Activated naive CD8-positive, alpha-beta T cell treated with anti-CD3 and anti-CD28 coated beads for 36 hours (primary cell): ENCODE data around the gene KLHL40. TPM values are rescaled to one million over a fixed set of nuclear protein-coding genes. Genes with fewer than 3 reads are reported as not detected.

Experiments used
- DNase-seq: peaks from one replicate; pipeline ENCODE4 v3.0.0; 2021
- H3K27ac Mint-ChIP-seq: one replicate; pipeline ENCODE4 v1.8.0; 2022; ENCODE audit warnings: mild to moderate bottlenecking, moderate library complexity, mixed read lengths
- H3K27me3 Mint-ChIP-seq: one replicate; pipeline ENCODE4 v1.8.0; 2022; ENCODE audit warnings: mild to moderate bottlenecking, mixed read lengths
- H3K36me3 Mint-ChIP-seq: one replicate; pipeline ENCODE4 v1.8.0; 2021; ENCODE audit warnings: mild to moderate bottlenecking, mixed read lengths
- H3K4me1 Mint-ChIP-seq: one replicate; pipeline ENCODE4 v1.8.0; 2021; ENCODE audit warnings: mixed read lengths
- H3K4me3 Mint-ChIP-seq: one replicate; pipeline ENCODE4 v1.8.0; 2022; ENCODE audit warnings: mild to moderate bottlenecking, moderate library complexity, mixed read lengths
- H3K9me3 Mint-ChIP-seq: one replicate; pipeline ENCODE4 v1.8.0; 2022; ENCODE audit warnings: mixed read lengths
- total RNA-seq, 2 experiments: library from RNA; stranded (reverse); gene quantifications; one replicate each; pipeline ENCODE4 v1.2.3, GENCODE V29; 2021

The KLHL40 gene
- total RNA-seq, 2 experiments from 2014 or later = not detected

DNA sequence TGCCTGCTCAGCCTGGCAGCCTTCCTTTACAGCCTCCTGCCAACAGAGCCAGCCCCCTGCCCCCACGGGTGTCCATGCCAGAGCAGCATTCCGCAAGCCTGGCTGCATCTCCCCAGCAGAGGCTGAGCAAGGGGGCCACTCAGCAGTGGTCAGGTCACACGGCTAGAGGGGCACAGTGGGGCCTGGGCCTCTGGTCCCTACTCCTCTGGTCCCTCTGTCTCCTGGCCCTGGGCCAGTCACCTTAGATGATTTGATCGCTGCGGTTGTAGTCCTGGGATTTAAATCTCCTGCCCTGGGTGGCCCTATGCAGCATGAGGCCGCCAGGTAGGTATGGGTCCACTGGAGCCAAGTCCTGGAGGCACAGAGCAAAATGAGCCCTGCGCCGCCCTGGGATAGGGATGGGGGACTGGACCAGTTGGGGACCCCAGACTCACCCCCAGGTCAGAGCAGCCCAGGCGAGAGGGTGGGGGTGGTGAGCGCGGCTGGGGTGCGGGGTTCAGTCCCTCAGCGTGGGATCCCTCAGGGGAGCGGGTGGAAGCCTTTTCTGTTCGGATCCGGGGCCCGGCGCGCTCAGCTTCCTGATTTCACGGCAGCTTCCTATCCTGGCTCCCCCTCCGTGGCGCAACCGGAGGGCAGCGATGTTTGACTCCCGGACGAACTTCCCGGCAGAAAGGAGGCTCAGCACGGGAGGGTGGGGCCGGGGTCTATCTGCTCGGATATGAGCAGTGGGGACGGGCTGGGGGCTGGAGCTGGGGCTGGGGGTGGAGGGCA is 31.6 kb upstream of the KLHL40 start, which contains the start of gene ZBTB47:
ZBTB47 (plus strand) TSS at position 138 of the 771 bp plus-strand sequence. CDS start 4,659 bp downstream, outside the sequence.
- no peaks in the 10 kb centered on the region for H3K9me3 Mint-ChIP-seq
- H3K27me3 Mint-ChIP-seq = peaks cover 7% of the 10 kb centered on the region
- H3K4me3 Mint-ChIP-seq = peak within 1 kb of the TSS; percentile 76
- H3K36me3 Mint-ChIP-seq = no peaks in the 10 kb centered on the region
- H3K4me1 Mint-ChIP-seq = peaks cover 8% of the 10 kb centered on the region
- H3K27ac Mint-ChIP-seq = no peak within 1 kb of the TSS
- no peak for DNase-seq

DNA sequence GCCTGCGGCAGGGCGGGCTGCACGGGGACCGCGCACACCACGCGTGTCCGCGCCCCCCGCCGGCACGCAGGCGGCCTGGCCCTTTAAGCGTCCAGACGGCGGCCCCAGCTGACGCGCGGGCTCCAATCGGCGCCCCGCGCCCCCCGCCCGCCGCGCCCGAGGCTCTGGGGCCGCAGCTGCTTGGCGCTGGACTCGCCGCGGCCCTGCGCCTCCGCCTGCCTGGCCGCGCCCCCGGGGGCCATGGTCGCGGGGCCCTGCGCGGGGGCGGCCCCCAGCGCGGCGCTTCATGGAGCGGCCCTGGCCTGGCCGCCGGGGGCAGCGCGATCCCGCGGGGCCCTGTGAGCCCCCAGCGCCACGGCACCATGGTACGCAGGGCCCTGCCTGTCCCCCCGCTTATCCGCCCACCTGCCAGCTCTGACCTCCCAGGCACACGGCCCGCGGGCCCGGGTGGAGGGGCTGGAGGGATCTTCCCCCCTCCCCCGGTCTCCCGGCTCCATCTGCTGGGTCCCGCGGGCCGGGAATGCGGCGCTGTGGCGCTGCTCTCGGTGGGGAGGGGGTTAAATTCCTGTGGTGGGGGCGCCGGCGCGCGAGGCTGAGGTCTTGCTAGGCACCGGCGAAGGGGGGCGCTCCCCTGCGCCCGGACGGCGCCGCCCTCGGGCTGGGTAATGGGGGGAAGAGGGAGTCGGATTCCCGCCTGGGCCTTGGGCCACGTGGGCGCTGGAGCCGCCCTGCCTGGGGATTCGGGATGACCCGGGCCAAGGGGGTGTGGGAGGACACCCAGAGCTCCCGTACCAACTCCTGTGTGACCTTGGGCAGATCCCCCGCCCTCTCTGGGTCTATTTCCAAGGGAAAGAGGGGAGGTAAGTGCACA is 30.8 kb upstream of the KLHL40 start:
- Mint-ChIP-seq H3K27me3 (peaks cover 7% of the 10 kb centered on the region), H3K4me3 (peak overlapping the region; percentile 42), H3K36me3 (no peaks in the 10 kb centered on the region), H3K4me1 (peaks cover 8% of the 10 kb centered on the region), H3K9me3 (no peaks in the 10 kb centered on the region), H3K27ac (no peak overlapping the region)
- peak; percentile 34 for DNase-seq

DNA sequence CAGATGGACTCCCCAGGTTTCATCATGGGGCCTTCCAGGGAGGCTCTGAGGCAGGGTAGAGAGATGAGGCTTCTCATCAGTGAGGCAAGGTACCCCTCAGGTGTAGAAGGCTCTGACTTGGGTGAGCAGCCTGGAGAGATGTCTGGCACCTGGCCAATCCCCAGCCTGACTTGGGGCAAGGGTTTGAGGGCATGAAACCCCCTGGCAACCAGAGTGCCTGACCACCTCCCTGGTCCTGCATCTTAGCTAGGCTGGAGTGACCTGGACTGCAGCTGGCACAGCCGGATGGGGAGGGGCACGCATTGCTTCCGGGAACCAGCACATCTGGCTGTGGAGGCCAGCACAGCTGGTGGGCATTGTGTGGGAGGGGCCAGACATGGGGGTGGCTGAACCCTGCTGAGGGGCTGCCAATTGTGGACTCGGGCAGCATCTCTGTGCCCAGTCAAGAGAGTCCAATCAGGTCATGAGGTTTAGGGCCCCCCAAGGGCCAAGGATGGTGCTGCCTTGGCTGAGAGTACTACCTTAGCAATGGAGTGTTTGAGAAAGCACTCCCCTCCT is 29.9 kb upstream of the KLHL40 start:
- DNase-seq = no peak
- Mint-ChIP-seq H3K4me3 (no peak overlapping the region), H3K27me3 (peaks cover 7% of the 10 kb centered on the region), H3K27ac (no peak overlapping the region), H3K9me3 (no peaks in the 10 kb centered on the region), H3K36me3 (no peaks in the 10 kb centered on the region), H3K4me1 (peaks cover 8% of the 10 kb centered on the region)

DNA sequence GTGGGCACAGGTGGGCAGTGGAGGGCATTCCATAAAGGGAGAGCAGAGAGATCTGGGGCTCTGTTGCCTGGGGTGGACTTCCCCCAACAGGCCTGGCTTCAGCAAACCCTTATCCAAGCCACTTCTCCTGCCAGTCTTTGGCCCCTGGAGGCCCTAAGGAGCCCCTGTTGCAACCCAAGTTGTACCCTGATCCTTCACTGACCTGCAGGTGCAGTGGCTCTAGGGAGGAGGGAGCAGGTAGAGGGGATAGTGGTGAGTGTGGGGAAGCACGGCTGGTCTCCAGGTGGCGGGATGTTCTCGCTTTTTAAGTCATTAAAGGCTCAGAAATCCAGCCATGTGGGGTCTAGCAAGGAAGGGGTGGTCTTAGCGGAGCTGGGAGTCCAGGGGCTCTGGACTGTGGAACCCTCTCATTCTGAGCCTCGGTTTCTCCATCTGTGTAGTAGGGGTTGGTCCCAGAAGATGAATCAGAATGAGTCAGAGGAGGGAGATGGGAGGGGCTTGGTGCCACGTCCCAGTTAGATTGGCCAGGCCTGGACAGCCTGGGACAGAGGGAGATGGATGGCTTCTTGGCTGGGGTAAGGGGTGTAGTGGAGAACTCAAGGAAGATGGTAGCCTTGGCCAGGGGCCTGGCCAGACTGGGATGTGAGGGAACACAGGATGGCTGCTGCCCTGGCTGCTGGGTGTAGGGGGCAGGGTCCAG is 29.2 kb upstream of the KLHL40 start:
- H3K4me3 Mint-ChIP-seq = no peak overlapping the region
- peaks cover 8% of the 10 kb centered on the region for H3K4me1 Mint-ChIP-seq
- peaks cover 7% of the 10 kb centered on the region for H3K27me3 Mint-ChIP-seq
- DNase-seq = no peak
- no peaks in the 10 kb centered on the region for H3K9me3 Mint-ChIP-seq
- no peaks in the 10 kb centered on the region for H3K36me3 Mint-ChIP-seq
- no peak overlapping the region for H3K27ac Mint-ChIP-seq

DNA sequence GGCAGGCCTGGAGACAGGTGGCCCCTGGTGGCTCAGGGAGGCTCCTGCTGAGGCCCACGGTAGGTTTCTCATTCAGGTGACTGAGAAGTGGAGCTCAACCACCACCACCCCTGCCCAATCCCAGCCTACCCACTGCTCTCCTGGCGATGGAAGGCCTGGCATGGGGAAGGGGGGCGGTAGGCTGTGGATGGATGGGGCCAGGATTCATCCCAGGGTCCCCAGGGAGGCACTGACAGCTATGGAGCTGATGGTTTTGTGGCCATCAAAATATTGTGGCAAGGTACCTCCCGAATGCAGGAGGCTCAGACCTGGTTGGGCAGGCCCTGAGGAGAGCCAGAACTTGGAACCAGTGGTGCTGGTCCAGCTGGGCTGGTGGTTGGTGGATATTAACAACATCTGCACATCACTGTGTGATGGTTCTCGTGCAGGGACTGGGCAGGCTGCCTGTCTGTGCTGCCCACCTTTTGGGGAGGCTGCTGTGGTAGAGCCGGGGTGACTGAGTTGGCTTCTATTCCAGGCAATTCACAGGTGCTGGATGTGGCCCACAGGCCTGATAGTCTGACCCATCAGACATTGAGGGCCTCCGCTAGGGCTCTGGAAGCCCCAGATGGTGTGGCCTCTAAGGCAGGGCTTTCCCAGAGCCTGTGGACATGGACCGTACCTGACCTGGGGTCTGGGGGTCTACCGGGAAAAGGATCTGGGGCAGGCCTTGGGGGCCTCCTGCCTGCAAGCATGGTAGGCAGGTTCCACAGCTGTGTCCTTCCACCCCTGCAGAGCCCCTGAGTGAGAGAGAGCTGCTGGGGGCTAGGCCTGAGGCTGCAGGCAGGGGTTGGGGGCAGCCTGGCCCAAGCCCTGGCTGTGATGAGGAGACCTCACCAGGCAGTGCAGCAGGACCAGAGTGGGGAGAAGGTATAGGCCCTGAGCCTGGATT is 28.4 kb upstream of the KLHL40 start:
- Mint-ChIP-seq H3K27me3 (peaks cover 7% of the 10 kb centered on the region), H3K4me1 (peaks cover 7% of the 10 kb centered on the region), H3K36me3 (no peaks in the 10 kb centered on the region), H3K9me3 (no peaks in the 10 kb centered on the region), H3K27ac (no peak overlapping the region), H3K4me3 (no peak overlapping the region)
- DNase-seq = no peak

DNA sequence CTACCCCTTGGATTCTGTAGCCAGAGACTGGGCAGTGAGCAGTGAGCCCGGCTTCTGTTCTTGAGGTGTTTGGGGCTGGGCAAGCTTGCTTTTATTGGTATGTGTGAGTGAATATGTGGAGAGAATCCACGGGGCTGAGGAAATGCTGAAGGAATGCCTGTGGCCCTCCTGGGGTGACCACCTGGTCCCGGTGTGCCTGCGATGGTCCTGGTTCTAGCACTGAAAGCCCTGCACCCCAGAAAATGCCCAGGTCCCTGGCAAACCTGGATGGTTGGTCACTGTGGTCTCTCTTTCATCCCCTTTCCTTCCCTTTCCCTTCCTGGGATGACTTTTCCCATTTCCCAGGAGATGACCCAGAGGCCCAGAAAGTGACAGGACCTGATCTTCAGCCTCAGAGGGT is 27.7 kb upstream of the KLHL40 start:
- DNase-seq = no peak
- Mint-ChIP-seq H3K4me3 (no peak overlapping the region), H3K27me3 (peaks cover 7% of the 10 kb centered on the region), H3K4me1 (peaks cover 6% of the 10 kb centered on the region), H3K9me3 (no peaks in the 10 kb centered on the region), H3K27ac (no peak overlapping the region), H3K36me3 (no peaks in the 10 kb centered on the region)

DNA sequence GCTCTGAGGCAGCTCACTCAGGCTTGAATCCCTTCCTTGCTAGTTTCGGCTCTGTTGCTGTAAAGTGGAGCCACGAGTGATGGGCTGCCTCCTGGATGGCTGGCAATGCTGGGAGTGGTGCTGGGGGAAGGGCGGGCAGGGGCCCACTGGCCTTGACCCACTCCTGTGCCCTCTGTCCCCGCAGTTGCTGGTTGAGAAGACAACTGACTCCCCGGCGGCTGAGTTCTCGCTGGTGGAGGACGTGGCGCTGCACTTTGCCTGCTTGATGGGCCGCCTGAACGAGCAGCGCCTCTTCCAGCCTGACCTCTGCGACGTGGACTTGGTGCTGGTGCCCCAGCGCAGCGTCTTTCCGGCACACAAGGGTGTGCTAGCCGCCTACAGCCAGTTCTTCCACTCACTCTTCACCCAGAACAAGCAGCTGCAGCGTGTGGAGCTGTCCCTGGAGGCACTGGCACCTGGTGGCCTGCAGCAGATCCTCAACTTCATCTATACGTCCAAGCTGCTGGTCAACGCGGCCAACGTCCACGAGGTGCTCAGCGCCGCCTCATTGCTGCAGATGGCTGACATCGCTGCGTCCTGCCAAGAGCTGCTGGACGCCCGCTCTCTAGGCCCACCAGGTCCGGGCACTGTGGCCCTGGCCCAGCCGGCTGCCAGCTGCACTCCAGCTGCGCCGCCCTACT is 27.1 kb upstream of the KLHL40 start:
- DNase-seq = no peak
- peaks cover 4% of the 10 kb centered on the region for H3K4me1 Mint-ChIP-seq
- H3K27me3 Mint-ChIP-seq = peaks cover 4% of the 10 kb centered on the region
- H3K36me3 Mint-ChIP-seq = no peaks in the 10 kb centered on the region
- H3K9me3 Mint-ChIP-seq = no peaks in the 10 kb centered on the region
- no peak overlapping the region for H3K27ac Mint-ChIP-seq
- H3K4me3 Mint-ChIP-seq = no peak overlapping the region

DNA sequence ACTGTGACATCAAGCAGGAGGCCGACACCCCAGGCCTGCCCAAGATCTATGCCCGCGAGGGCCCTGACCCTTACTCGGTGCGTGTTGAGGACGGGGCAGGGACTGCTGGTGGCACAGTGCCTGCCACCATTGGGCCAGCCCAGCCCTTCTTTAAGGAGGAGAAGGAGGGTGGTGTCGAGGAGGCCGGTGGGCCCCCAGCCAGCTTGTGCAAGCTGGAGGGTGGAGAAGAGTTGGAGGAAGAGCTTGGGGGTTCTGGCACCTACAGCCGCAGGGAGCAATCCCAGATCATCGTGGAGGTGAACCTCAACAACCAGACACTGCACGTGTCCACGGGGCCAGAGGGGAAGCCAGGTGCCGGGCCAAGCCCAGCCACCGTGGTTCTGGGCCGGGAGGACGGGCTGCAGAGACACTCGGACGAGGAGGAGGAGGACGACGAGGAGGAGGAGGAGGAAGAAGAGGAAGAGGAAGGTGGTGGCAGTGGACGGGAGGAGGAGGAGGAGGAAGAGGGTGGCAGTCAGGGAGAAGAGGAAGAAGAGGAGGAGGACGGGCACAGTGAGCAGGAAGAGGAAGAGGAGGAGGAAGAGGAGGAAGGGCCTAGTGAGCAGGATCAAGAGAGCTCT is 26.5 kb upstream of the KLHL40 start:
- Mint-ChIP-seq H3K36me3 (no peaks in the 10 kb centered on the region), H3K4me3 (no peak overlapping the region), H3K9me3 (no peaks in the 10 kb centered on the region), H3K27me3 (peaks cover under 1% of the 10 kb centered on the region), H3K27ac (no peak overlapping the region), H3K4me1 (peaks cover 1% of the 10 kb centered on the region)
- DNase-seq = no peak

DNA sequence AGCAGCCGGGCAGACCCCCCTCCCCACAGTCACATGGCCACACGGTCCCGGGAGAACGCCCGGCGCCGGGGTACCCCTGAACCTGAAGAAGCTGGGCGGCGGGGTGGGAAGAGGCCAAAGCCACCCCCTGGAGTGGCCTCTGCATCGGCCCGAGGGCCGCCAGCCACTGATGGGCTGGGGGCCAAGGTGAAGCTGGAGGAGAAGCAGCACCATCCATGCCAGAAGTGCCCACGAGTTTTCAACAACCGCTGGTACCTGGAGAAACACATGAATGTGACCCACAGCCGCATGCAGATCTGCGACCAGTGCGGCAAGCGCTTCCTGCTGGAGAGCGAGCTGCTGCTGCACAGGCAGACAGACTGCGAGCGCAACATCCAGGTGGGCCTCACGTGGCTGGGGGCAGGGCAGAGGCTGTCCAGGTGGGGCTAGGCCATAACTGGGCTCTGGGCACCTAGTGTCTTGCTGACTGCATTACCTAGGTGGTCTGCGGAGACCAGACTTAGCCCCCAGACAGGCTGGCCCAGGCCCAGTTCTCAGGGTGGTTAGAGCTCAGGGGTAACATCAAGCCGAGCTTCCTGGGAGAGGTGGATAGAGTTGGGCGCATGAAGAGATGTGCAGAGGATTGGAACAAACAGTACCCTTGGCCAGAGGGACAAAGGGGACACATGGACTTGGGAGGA is 25.7 kb upstream of the KLHL40 start:
- Mint-ChIP-seq H3K9me3 (no peaks in the 10 kb centered on the region), H3K36me3 (no peaks in the 10 kb centered on the region), H3K4me3 (no peak overlapping the region), H3K27ac (no peak overlapping the region), H3K4me1 (no peaks in the 10 kb centered on the region), H3K27me3 (no peaks in the 10 kb centered on the region)
- DNase-seq = no peak

DNA sequence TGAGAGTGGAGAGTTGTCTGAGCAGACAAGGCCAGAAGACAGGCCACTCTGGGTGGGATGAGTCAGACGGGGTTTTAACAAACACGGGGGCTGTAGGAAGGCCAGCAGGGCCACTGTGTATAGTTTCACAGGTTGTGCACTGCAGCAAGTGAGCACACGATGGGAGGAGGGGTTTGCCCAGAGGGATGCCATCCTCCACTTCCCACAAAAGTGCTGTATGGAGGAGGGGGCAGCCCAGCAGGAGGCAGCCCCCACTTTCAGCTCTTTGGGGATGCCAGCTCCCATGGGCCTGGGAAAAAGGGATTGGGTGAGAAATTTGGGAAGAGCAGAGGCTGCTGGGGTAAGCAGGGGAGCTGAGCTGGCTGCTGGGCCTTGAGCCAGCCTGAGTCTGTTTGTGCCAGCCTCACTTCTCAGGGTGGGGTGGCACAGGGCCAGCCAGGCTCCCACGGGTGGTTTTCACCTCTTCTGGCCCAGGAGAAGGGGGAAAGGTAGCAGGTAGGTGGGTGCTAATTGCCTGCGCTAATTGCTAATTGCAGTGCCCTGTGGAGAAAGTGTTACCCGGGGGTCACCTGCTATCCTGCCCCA is 25.1 kb upstream of the KLHL40 start:
- H3K4me3 Mint-ChIP-seq = no peak overlapping the region
- H3K27ac Mint-ChIP-seq = no peak overlapping the region
- no peaks in the 10 kb centered on the region for H3K9me3 Mint-ChIP-seq
- H3K4me1 Mint-ChIP-seq = no peaks in the 10 kb centered on the region
- no peaks in the 10 kb centered on the region for H3K36me3 Mint-ChIP-seq
- H3K27me3 Mint-ChIP-seq = no peaks in the 10 kb centered on the region
- no peak for DNase-seq

DNA sequence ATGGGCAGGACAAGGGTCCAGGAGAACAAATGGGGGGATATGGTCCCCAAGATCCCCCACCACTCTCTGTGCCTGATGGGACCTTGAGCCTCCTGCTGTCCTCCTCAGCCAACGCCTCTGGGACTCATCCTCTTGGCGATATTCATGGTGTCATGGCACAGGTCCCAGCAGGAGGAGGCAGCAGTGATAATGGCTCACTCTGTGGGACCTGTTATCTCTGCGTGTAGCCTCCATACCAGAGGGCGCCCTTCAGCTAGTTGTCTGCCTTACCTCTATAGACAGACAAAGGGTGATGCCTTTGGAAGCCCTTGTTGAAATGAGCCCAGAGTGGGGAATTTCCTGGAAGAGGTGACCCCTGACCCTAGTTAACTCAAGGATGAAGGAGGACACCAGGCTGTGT is 24.4 kb upstream of the KLHL40 start:
- H3K9me3 Mint-ChIP-seq = no peaks in the 10 kb centered on the region
- no peaks in the 10 kb centered on the region for H3K36me3 Mint-ChIP-seq
- no peaks in the 10 kb centered on the region for H3K4me1 Mint-ChIP-seq
- H3K4me3 Mint-ChIP-seq = no peak overlapping the region
- no peak for DNase-seq
- no peaks in the 10 kb centered on the region for H3K27me3 Mint-ChIP-seq
- no peak overlapping the region for H3K27ac Mint-ChIP-seq

DNA sequence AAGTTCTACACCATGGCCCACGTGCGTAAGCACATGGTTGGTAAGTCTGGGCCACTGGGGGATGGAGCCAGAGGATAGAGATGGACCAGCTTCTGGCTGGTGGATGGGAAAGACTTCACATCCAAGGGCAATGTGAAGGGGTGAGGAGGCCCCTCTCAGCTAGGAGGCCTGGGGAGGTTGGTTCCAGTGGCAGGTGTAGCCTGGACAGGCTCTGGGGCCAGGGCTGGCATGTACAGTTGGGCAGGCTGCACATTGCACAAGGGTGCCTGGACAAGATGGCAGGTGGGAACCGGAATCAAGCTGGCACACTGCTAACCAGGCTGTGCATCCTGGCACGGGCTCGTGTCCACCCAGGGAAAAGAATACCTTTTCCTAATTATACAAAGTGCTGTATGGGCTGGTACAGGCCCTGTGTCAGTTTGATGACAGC is 23.7 kb upstream of the KLHL40 start:
- Mint-ChIP-seq H3K4me3 (no peak overlapping the region), H3K9me3 (no peaks in the 10 kb centered on the region), H3K36me3 (no peaks in the 10 kb centered on the region), H3K27ac (no peak overlapping the region), H3K27me3 (no peaks in the 10 kb centered on the region), H3K4me1 (no peaks in the 10 kb centered on the region)
- DNase-seq = no peak
